ENCODE data around the gene KCNT2.
A peak's percentile ranks its signal among the peaks of the same experiment; 100 is the strongest.
"Not testable (repeated sequence)": the region's sequence is repeated elsewhere in the genome, so short reads cannot be mapped to it uniquely, and the experiment has no call there.

The KCNT2 gene

DNA sequence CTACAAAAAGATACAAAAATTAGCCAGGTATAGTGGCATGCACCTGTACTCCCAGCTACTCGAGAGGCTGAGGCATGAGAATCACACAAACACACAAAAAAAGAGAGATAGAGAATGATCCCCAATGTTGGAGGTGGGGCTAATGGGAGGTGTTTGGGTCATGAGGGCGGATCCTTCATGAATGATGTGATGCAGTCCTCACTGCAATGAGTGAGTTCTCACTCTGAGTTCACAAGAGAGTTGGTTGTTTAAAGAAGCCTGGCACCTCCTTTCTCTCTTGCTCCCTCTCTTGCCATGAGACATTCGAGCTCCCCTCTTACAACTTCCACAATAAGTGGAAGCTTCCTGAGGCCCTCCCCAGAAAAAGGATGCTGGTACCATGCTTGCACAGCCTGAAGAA lies 17.3 kb downstream of the KCNT2 start:
- no peak for DNase-seq (ENCODE audit: low read depth)

DNA sequence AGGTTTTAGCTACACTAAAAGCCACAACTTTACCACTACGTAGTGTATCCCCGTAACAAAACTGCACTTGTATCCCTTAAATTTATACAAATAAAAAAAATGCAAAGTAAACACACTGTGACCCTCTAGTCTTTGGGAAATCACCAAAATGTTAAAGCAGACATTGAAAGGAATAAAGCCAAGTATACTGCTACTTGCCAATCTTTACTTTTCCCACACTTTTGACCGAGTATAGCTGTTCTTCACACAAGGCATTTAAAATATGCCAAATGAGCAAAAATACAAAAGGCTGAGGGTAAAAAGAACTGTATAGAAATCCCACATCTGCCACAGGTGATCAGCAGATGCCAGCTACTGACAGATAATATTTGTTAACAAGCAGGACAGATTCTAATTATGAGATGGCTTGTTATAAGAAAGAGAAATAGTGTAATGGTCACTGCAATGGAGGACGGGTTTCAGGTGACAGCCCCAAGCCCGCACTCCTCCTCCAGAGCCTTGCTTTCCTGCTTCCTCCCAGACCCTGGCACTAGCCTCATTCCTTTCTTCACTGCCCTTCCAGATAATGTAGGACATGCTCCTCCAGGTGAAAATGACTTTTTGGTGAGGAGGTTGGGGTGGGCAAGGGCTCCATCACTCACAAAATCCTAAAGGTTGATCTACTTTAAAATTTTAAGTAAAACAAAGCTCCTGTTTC lies 18.1 kb downstream of the KCNT2 start:
- no peak for DNase-seq (ENCODE audit: low read depth)

DNA sequence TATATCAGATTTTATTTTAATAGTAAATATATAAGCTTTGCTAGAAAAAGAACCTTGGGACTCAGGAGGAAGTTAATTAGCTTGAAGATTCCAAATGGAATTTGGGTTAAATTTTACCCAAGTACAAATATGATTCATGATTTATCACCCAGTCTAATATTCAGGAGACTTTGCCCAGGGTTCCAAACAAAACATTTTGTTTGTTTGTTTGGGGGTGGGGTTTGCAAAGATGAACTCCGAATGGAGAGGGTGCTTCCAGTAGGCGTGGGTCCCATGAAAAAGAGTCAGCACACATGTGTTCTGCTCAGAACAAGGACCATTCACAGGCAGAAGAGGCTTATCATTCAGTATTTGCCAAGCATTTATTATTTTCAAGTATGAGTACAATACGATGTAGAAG lies 23.5 kb downstream of the KCNT2 start:
- no peak for DNase-seq (ENCODE audit: low read depth)

DNA sequence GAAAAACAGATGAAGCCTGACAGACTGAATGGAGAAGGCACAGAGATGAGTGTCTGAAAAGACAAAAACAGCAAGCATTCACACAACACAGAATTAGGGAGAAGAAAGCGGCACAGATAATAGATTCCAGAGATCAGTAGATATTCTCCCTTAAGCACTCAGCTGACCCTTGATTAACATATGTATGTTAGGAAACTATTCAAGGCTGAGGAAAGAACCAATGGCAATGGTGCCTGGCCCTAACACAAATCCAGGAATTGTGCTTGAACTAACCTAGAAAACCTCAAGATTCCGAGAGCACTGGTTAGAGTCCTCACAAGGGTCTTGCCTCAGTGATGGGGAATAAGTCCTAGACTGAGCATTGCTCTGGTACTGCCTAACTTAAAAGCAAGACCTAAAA lies 30.9 kb downstream of the KCNT2 start:
- no peak for DNase-seq (ENCODE audit: low read depth)

GRCh38 chr1:196573226-196573625 lies 35.0 kb downstream of the KCNT2 start:
- DNase-seq (ENCODE audit: low read depth), result no peak

GRCh38 chr1:196567238-196567637 lies 41.0 kb downstream of the KCNT2 start:
- no peak for DNase-seq (ENCODE audit: low read depth)

- DNase-seq (ENCODE audit: low read depth), result no peak
Observed at GRCh38 chr1:196563768-196564167, 44.5 kb downstream of the KCNT2 start.

GRCh38 chr1:196559314-196559713 lies 48.9 kb downstream of the KCNT2 start:
- DNase-seq (ENCODE audit: low read depth), result no peak

- peak; percentile 45 for DNase-seq (ENCODE audit: low read depth)
Observed at GRCh38 chr1:196558411-196558810, 49.8 kb downstream of the KCNT2 start.

DNA sequence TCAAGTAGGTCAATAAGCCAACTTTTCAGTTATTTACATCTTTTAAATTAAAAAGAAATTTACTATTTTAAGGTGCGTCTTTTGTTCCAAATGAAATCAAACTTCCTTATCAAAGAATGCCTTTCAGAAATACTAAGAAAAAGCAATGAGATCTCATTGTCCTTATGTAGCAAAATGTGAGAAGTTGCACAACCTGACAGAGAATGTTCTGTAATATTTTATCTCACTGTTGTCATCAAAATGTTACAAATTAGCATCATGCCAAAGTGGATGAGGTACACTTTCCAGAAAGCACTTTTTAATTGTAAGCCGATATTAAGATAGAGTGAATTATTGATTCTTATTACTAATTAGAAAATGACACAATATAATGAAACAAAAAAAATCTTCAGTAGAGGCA lies 50.4 kb downstream of the KCNT2 start:
- DNase-seq (ENCODE audit: low read depth), result no peak

- no peak for DNase-seq (ENCODE audit: low read depth)
Observed at GRCh38 chr1:196550731-196551130, 57.5 kb downstream of the KCNT2 start.

DNA sequence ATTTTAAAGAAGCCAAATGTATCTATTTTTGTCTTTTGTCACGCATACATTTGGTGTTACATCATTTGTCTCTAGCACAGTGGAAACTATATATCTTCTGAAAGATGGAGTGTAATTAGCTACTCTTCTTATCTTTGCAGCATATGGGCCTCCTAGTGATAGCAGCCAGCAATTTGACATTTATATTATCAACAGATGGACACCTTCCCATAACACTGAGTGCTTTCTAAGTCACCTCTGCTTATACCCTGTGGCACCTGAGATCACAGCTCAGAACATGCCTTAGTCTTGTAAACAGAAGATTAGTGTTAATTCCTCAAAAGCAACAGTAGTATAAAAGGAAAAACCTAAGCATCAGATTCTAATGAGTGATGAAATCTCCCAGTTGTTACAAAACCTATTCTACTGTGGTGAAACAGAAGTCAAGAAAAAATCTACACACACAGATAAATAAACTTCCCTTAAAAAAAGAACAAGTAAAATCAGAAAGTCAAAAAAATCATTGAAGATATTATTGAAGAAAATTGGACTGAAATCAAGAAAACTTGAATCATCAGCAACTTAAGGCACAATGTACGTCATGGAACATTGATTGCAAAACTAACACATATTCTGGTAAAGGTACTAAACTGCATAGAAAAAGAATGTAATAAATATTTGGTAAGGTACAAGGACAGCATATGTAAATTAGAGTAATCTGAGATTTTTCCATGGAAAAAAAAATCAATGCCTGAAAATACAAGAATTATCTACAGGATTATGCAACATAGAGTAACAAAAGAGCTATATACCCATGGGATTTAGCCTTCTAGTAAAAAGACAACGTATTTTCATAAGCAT lies 61.7 kb downstream of the KCNT2 start:
- DNase-seq (ENCODE audit: low read depth), result no peak

DNA sequence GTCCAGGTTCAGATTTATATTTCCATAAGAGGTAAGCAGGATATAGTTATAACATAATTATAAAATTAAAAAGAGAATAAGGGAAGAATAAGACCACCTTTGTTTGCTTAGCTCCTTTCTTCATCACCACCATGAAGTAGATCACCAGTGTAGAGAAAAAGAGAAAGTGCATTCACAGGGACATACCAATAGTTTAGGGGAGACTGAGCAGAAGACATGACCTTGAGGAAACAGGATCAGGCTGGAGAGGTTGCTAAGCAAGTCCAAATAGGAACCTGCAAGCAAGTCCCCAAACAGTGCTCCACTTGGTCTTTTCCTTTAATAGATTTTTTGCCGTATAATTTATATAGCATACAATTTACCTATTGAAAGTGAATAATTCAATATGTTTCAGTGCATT lies 63.0 kb downstream of the KCNT2 start:
- DNase-seq (ENCODE audit: low read depth), result no peak

- no peak for DNase-seq (ENCODE audit: low read depth)
Observed at GRCh38 chr1:196544617-196545016, 63.6 kb downstream of the KCNT2 start.

GRCh38 chr1:196543833-196544232 lies 64.4 kb downstream of the KCNT2 start:
- DNase-seq (ENCODE audit: low read depth), result no peak

GRCh38 chr1:196538473-196538872 lies 69.8 kb downstream of the KCNT2 start:
- DNase-seq (ENCODE audit: low read depth), result no peak

GRCh38 chr1:196535727-196536126 lies 72.5 kb downstream of the KCNT2 start:
- no peak for DNase-seq (ENCODE audit: low read depth)

DNA sequence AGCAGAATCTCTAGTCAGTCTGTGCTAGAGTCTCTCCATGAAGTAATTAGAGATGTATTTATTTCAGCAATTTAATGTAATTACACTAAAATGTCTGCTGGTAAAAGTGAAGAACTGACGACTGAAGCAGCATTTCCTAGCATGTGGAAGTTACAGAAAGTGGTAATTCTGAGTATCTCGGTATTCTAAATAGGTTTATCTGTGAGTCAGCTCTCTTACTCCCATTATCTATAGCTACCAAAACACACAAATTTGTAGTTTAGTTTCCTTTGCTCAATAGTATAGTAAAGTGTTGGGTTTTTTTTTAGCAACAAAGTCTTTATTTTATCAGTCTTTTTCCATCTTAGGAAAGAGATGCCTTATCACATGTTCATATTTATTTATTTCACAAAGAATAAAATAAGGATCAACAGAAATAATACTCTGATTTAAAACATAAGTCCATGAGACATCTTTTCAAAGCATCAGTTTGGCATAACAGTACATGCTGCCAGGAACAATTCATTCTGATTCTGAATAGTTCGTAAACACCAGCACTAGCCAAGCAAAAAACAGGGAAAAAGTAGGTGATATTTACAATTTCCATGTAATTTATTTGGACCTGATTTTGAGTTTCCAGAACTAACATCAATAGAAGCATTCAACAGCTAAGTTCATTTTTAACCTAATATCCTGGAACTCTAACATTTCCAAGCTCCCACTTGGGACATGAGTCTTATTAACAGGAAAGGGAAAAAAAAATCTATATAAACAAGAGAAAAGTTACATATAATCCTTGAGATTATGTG lies 76.3 kb downstream of the KCNT2 start:
- no peak for DNase-seq (ENCODE audit: low read depth)

GRCh38 chr1:196527919-196528318 lies 80.3 kb downstream of the KCNT2 start:
- DNase-seq (ENCODE audit: low read depth), result no peak

DNA sequence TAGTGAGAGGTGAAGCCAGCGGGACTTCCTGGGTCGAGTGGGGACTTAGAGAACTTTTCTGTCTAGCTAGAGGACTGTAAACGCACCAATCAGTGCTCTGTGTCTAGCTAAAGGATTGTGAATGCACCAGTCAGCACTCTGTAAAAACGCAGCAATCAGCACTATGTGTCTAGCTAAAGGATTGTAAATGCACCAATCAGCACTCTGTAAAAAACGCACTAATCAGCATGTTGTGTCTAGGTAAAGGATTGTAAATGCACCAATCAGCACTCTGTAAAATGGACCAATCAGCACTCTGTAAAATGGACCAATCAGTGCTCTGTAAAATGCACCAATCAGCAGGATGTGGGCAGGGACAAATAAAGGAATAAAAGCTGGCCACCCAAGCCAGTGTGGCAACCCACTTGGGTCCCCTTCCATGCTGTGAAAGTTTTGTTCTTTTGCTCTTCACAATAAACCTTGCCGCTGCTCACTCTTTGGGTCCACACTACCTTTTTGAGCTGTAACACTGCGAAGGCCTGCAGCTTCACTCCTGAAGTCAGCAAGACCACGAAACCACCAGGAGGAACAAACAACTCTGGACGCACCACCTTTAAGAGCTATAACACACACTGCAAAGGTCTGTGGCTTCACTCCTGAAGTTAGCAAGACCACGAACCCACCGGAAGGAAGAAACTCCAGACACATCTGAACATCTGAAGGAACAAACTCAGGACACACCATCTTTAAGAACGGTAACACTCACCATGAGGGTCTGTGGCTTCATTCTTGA lies 85.5 kb downstream of the KCNT2 start:
- not testable (repeated sequence) for DNase-seq (ENCODE audit: low read depth)

GRCh38 chr1:196517193-196517592 lies 91.0 kb downstream of the KCNT2 start:
- DNase-seq (ENCODE audit: low read depth), result no peak

GRCh38 chr1:196516373-196516772 lies 91.9 kb downstream of the KCNT2 start:
- no peak for DNase-seq (ENCODE audit: low read depth)

Measured in GM04503 (cell line).